CD4-positive, alpha-beta memory T cell (primary cell): Measurements from ENCODE around the gene FLT1. TPM values are rescaled to one million over a fixed set of nuclear protein-coding genes. Genes with fewer than 3 reads are reported as not detected.
A peak's percentile ranks its signal among the peaks of the same experiment; 100 is the strongest.

Experiments used
- CTCF ChIA-PET: fragments of 350-600 bp; sonication (Branson Sonifier 250); formaldehyde crosslinking; loops from one replicate; lab custom pipeline; 2021; ENCODE audit warnings: inconsistent platforms; ENCODE audit not compliant: partially characterized antibody; lab: Charles Lee
- POLR2A ChIA-PET: fragments of 350-600 bp; sonication (Branson Sonifier 250); formaldehyde crosslinking; loops from one replicate; lab custom pipeline; 2021; ENCODE audit not compliant: partially characterized antibody; lab: Charles Lee
- DNase-seq, 5 donors: peaks; one replicate each; pipeline versions ENCODE4 v3.0.0 to v3.0.0-alpha.2; 2020 to 2022; ENCODE audit warnings: mixed read lengths in 1 of 5
- H3K27ac ChIP-seq: one replicate; pipeline ENCODE4 v1.7.0; 2013; ENCODE audit warnings: low read depth, low read length
- H3K27me3 ChIP-seq: 2 replicates; pipeline ENCODE4 v1.7.0; 2013; ENCODE audit warnings: mild to moderate bottlenecking, low read length, moderate library complexity; ENCODE audit not compliant: insufficient read depth
- H3K36me3 ChIP-seq: 2 replicates; pipeline ENCODE4 v1.7.0; 2013; ENCODE audit warnings: mild to moderate bottlenecking, low read length, moderate library complexity; ENCODE audit not compliant: insufficient read depth
- H3K4me1 ChIP-seq: 2 replicates; pipeline ENCODE4 v1.7.0; 2013; ENCODE audit warnings: mild to moderate bottlenecking, low read length, moderate library complexity; ENCODE audit not compliant: insufficient read depth
- H3K4me3 ChIP-seq, 2 donors: one replicate each; pipeline ENCODE4 v1.7.0; 2013; ENCODE audit warnings: low read length in 2 of 2, mild to moderate bottlenecking in 1 of 2
- H3K9me3 ChIP-seq, 2 donors: one replicate each; pipeline ENCODE4 v1.7.0; 2013; ENCODE audit warnings: low read length in 2 of 2, control low read depth in 1 of 2; ENCODE audit not compliant: control insufficient read depth in 1 of 2
- H3K27ac Mint-ChIP-seq, 7 donors: one replicate each; pipeline ENCODE4 v1.8.0; 2020 to 2021; ENCODE audit warnings: mixed read lengths in 7 of 7, mild to moderate bottlenecking in 6 of 7, inconsistent platforms in 3 of 7, moderate library complexity in 3 of 7
- H3K27me3 Mint-ChIP-seq, 2 donors: one replicate each; pipeline ENCODE4 v1.8.0; 2020 to 2021; ENCODE audit warnings: mixed read lengths in 2 of 2
- H3K36me3 Mint-ChIP-seq, 2 donors: one replicate each; pipeline ENCODE4 v1.8.0; 2020 to 2021; ENCODE audit warnings: mixed read lengths in 2 of 2, inconsistent platforms in 1 of 2, mild to moderate bottlenecking in 1 of 2
- H3K4me1 Mint-ChIP-seq, 4 donors: one replicate each; pipeline ENCODE4 v1.8.0; 2020 to 2021; ENCODE audit warnings: mixed read lengths in 4 of 4, mild to moderate bottlenecking in 1 of 4
- H3K4me3 Mint-ChIP-seq, 8 donors: one replicate each; pipeline ENCODE4 v1.8.0; 2020 to 2021; ENCODE audit warnings: mixed read lengths in 8 of 8, mild to moderate bottlenecking in 7 of 8, moderate library complexity in 6 of 8, inconsistent platforms in 3 of 8
- H3K9me3 Mint-ChIP-seq, 8 donors: one replicate each; pipeline ENCODE4 v1.8.0; 2020 to 2021; ENCODE audit warnings: mixed read lengths in 8 of 8, mild to moderate bottlenecking in 5 of 8, inconsistent platforms in 3 of 8, moderate library complexity in 1 of 8
- intact Hi-C: fragments of 100-400 bp; cut with micrococcal nuclease; formaldehyde crosslinking; loops from one replicate; pipeline ENCODE4 v1.15.1; 2023
- polyA plus RNA-seq, 2 donors: library from polyadenylated mRNA; unstranded; fragments of 300-500 nt; fragmentation: Illumina TruSeq; gene quantifications; one replicate each; pipeline ENCODE4 v1.2.3, GENCODE V29; 2021
- total RNA-seq, 2 experiments: library from RNA; stranded (reverse); gene quantifications; one replicate each; pipeline ENCODE4 v1.2.3, GENCODE V29; 2021

Gene FLT1
- total and polyA plus RNA-seq, 4 experiments from 2014 or later, result 0.15 to 0.26 (median 0.25) TPM; not detected in 1

DNA sequence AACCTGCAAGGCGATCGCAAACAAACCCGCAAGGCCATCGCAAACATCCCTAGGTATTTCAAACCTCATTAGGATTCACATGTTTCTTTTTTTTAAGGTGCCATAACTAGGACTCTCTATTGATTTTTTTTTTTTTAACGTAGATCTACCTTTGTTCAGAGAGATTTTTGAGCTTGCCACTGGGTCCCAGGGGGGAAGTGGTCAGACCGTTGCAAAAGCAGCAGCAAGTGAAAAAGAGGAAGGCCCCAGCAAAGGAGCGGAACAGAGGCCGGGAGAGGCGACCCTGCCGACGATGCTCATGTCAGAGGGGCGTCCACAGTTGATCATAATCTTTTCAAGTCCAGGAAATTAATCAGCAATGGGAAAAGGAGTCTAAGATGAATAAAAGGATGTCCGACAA, 32.7 kb upstream of the FLT1 start:
- Histone ChIP-seq H3K27me3 (peaks cover 14% of the 10 kb centered on the region), H3K4me1 (peaks cover 13% of the 10 kb centered on the region), H3K4me3 (no peak overlapping the region), H3K9me3 (no peaks in the 10 kb centered on the region), H3K36me3 (no peaks in the 10 kb centered on the region), H3K27ac (no peak overlapping the region)
- intact Hi-C loops, result no loop called here
- Mint-ChIP-seq H3K4me3 (no peak overlapping the region), H3K9me3 (no peaks in the 10 kb centered on the region), H3K27ac (no peak overlapping the region), H3K27me3 (peaks cover 18 to 19% of the 10 kb centered on the region in 2 donors), H3K36me3 (no peaks in the 10 kb centered on the region), H3K4me1 (no peaks in the 10 kb centered on the region)
- DNase-seq, result no peak
- ChIA-PET CTCF (no interaction called here), POLR2A (no interaction called here)

DNA sequence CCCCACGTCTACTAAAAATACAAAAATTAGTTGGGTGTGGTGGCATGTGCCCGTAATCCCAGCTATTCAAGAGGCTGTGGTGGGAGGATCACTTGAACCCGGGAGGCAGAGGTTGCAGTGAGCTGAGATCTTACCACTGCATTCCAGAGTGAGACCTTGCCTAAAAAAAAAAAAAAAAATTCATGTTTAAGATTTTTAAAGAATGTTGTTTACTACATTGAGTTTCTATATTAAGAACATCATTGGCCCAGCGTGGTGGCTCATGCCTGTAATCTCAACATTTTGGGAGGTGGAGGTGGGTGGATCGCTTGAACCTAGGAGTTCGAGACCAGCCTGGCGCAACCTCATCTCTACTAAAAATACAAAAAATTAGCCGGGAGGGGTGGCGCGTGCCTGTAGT, 31.9 kb upstream of the FLT1 start:
- Histone ChIP-seq H3K4me1 (peaks cover 11% of the 10 kb centered on the region), H3K27me3 (peaks cover 13% of the 10 kb centered on the region), H3K4me3 (no peak overlapping the region), H3K9me3 (no peaks in the 10 kb centered on the region), H3K27ac (no peak overlapping the region), H3K36me3 (no peaks in the 10 kb centered on the region)
- Mint-ChIP-seq H3K4me3 (no peak overlapping the region), H3K27ac (no peak overlapping the region), H3K4me1 (no peaks in the 10 kb centered on the region), H3K27me3 (peaks cover 21 to 23% of the 10 kb centered on the region in 2 donors), H3K9me3 (no peaks in the 10 kb centered on the region), H3K36me3 (no peaks in the 10 kb centered on the region)
- DNase-seq, result no peak
- ChIA-PET POLR2A (no interaction called here), CTCF (no interaction called here)
- intact Hi-C loops, result no loop called here

GRCh38 chr13:28522871-28523270, 27.9 kb upstream of the FLT1 start:
- Mint-ChIP-seq H3K36me3 (no peaks in the 10 kb centered on the region), H3K27ac (no peak overlapping the region), H3K4me3 (no peak overlapping the region), H3K9me3 (peaks cover 0 to 3% (median 0%) of the 10 kb centered on the region in 8 donors), H3K4me1 (no peaks in the 10 kb centered on the region), H3K27me3 (peaks cover 15 to 17% of the 10 kb centered on the region in 2 donors)
- Histone ChIP-seq H3K27me3 (peaks cover 5% of the 10 kb centered on the region), H3K4me1 (no peaks in the 10 kb centered on the region), H3K9me3 (no peaks in the 10 kb centered on the region), H3K4me3 (no peak overlapping the region), H3K36me3 (no peaks in the 10 kb centered on the region), H3K27ac (no peak overlapping the region)
- intact Hi-C loops, result no loop called here
- POLR2A ChIA-PET, result no interaction called here
- no peak for DNase-seq
- CTCF ChIA-PET, result no interaction called here

GRCh38 chr13:28513745-28514144, 18.8 kb upstream of the FLT1 start:
- peaks cover 0 to 2% (median 0%) of the 10 kb centered on the region in 8 donors for H3K9me3 Mint-ChIP-seq
- ChIA-PET POLR2A (no interaction called here), CTCF (no interaction called here)
- no peak overlapping the region for H3K27ac Mint-ChIP-seq
- Histone ChIP-seq H3K36me3 (no peaks in the 10 kb centered on the region), H3K9me3 (no peaks in the 10 kb centered on the region), H3K27me3 (no peaks in the 10 kb centered on the region), H3K4me3 (no peak overlapping the region), H3K27ac (no peak overlapping the region), H3K4me1 (no peaks in the 10 kb centered on the region)
- H3K4me3 Mint-ChIP-seq, result peak overlapping the region in 1 of 8 donors; percentile 1
- H3K4me1 Mint-ChIP-seq, result no peaks in the 10 kb centered on the region
- peaks cover 14 to 22% of the 10 kb centered on the region in 2 donors for H3K27me3 Mint-ChIP-seq
- DNase-seq, result no peak
- intact Hi-C loops, result no loop called here
- H3K36me3 Mint-ChIP-seq, result no peaks in the 10 kb centered on the region

GRCh38 chr13:28510542-28510941, 15.6 kb upstream of the FLT1 start:
- H3K4me1 ChIP-seq, result no peaks in the 10 kb centered on the region
- H3K27me3 ChIP-seq, result no peaks in the 10 kb centered on the region
- H3K36me3 Mint-ChIP-seq, result no peaks in the 10 kb centered on the region
- H3K27me3 Mint-ChIP-seq, result peaks cover 6 to 16% of the 10 kb centered on the region in 2 donors
- H3K27ac ChIP-seq, result no peak overlapping the region
- H3K36me3 ChIP-seq, result no peaks in the 10 kb centered on the region
- H3K9me3 ChIP-seq, result no peaks in the 10 kb centered on the region
- H3K27ac Mint-ChIP-seq, result no peak overlapping the region
- DNase-seq, result no peak
- ChIA-PET CTCF (no interaction called here), POLR2A (no interaction called here)
- H3K9me3 Mint-ChIP-seq, result peaks cover 0 to 2% (median 0%) of the 10 kb centered on the region in 8 donors
- no peak overlapping the region for H3K4me3 ChIP-seq
- H3K4me3 Mint-ChIP-seq, result no peak overlapping the region
- intact Hi-C loops, result no loop called here
- H3K4me1 Mint-ChIP-seq, result peaks cover 0 to 1% (median 0%) of the 10 kb centered on the region in 4 donors

DNA sequence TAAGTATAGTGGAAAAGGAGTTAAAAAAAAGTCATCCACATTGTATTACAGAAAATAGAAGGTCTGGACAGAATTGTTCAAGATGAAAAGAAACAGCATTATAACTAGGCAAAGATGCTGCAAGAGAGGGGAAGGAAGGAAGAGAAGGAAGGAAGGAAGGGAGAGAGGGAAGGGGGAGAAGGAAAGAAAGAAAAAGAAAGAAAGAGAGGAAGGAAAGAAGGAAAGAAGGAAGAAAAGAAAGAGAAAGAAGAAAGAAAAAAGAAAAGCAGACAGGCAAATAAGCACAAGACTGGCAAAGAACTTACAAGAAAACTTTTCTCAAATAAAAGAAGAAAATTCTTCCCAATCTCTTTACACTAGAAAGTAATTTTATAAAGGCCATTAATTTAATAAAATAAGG, 15.1 kb upstream of the FLT1 start:
- H3K9me3 Mint-ChIP-seq, result peaks cover 0 to 2% (median 0%) of the 10 kb centered on the region in 8 donors
- intact Hi-C loops, result no loop called here
- ChIA-PET POLR2A (no interaction called here), CTCF (no interaction called here)
- peaks cover 6 to 17% of the 10 kb centered on the region in 2 donors for H3K27me3 Mint-ChIP-seq
- no peak overlapping the region for H3K4me3 Mint-ChIP-seq
- Histone ChIP-seq H3K4me1 (no peaks in the 10 kb centered on the region), H3K27me3 (no peaks in the 10 kb centered on the region), H3K27ac (no peak overlapping the region), H3K9me3 (no peaks in the 10 kb centered on the region), H3K36me3 (no peaks in the 10 kb centered on the region), H3K4me3 (no peak overlapping the region)
- no peaks in the 10 kb centered on the region for H3K36me3 Mint-ChIP-seq
- H3K27ac Mint-ChIP-seq, result no peak overlapping the region
- no peak for DNase-seq
- H3K4me1 Mint-ChIP-seq, result peaks cover 0 to 4% (median 0%) of the 10 kb centered on the region in 4 donors

- no peaks in the 10 kb centered on the region for H3K36me3 ChIP-seq
- no peaks in the 10 kb centered on the region for H3K9me3 Mint-ChIP-seq
- POLR2A ChIA-PET, result no interaction called here
- no peak overlapping the region for H3K27ac ChIP-seq
- intact Hi-C loops, result no loop called here
- no peak for DNase-seq
- no peaks in the 10 kb centered on the region for H3K9me3 ChIP-seq
- H3K36me3 Mint-ChIP-seq, result no peaks in the 10 kb centered on the region
- no peak overlapping the region for H3K4me3 ChIP-seq
- H3K27me3 ChIP-seq, result no peaks in the 10 kb centered on the region
- H3K27me3 Mint-ChIP-seq, result peaks cover 6 to 15% of the 10 kb centered on the region in 2 donors
- no peak overlapping the region for H3K27ac Mint-ChIP-seq
- no peak overlapping the region for H3K4me3 Mint-ChIP-seq
- H3K4me1 ChIP-seq, result no peaks in the 10 kb centered on the region
- CTCF ChIA-PET, result no interaction called here
- peaks cover 0 to 4% (median 0%) of the 10 kb centered on the region in 4 donors for H3K4me1 Mint-ChIP-seq
Measured at GRCh38 chr13:28505543-28506135, 10.7 kb upstream of the FLT1 start.
